Trophoblast cell (in vitro differentiated cells and primary cell): ENCODE results near the gene AQP12A.

ENCODE experiments used
- DNase-seq, 2 donors: peaks; one replicate each; pipeline ENCODE4 v3.0.0-alpha.2; 2016
- H2AFZ ChIP-seq: 2 replicates; pipeline ENCODE4 v1.6.1; 2013; ENCODE audit warnings: low read length, moderate library complexity, mild to moderate bottlenecking; ENCODE audit not compliant: insufficient read depth, poor library complexity
- H2AK5ac ChIP-seq: 2 replicates; pipeline ENCODE4 v1.6.1; 2013; ENCODE audit warnings: mild to moderate bottlenecking, low read length
- H2BK120ac ChIP-seq: 2 replicates; pipeline ENCODE4 v1.6.1; 2013; ENCODE audit warnings: low read length, mild to moderate bottlenecking, moderate library complexity; ENCODE audit not compliant: insufficient read depth, poor library complexity
- H2BK12ac ChIP-seq: 2 replicates; pipeline ENCODE4 v1.6.1; 2013; ENCODE audit warnings: mild to moderate bottlenecking, low read length, moderate library complexity
- H2BK5ac ChIP-seq: 2 replicates; pipeline ENCODE4 v1.6.1; 2013; ENCODE audit warnings: low read length, low read depth, moderate library complexity, mild to moderate bottlenecking; ENCODE audit not compliant: poor library complexity
- H3K14ac ChIP-seq: 2 replicates; pipeline ENCODE4 v1.6.1; 2013; ENCODE audit warnings: mild to moderate bottlenecking, low read length
- H3K18ac ChIP-seq: 2 replicates; pipeline ENCODE4 v1.6.1; 2013; ENCODE audit warnings: mild to moderate bottlenecking, low read length
- H3K23ac ChIP-seq: 2 replicates; pipeline ENCODE4 v1.6.1; 2013; ENCODE audit warnings: low read length
- H3K27ac ChIP-seq: 2 replicates; pipeline ENCODE4 v1.5.1; 2013; ENCODE audit warnings: low read depth, mild to moderate bottlenecking, inconsistent platforms, low read length, moderate library complexity
- H3K27me3 ChIP-seq: 2 replicates; pipeline ENCODE4 v1.6.1; 2013; ENCODE audit warnings: inconsistent platforms, mild to moderate bottlenecking, low read length, moderate library complexity; ENCODE audit not compliant: insufficient read depth
- H3K36me3 ChIP-seq, 2 experiments: 1 replicate in 1 of 2; 2 replicates in 1 of 2; pipeline ENCODE4 v1.6.1; 2013; ENCODE audit warnings: low read length in 2 of 2, mild to moderate bottlenecking in 2 of 2, moderate library complexity in 1 of 2; ENCODE audit not compliant: insufficient read depth in 2 of 2, control insufficient read depth in 1 of 2
- H3K4ac ChIP-seq: 2 replicates; pipeline ENCODE4 v1.6.1; 2013; ENCODE audit warnings: low read depth, mild to moderate bottlenecking, low read length, moderate library complexity
- H3K4me1 ChIP-seq, 2 experiments: 1 replicate in 1 of 2; 2 replicates in 1 of 2; pipeline ENCODE4 v1.6.1; 2013; ENCODE audit warnings: low read length in 2 of 2, mild to moderate bottlenecking in 2 of 2, moderate library complexity in 1 of 2; ENCODE audit not compliant: insufficient read depth in 2 of 2, control insufficient read depth in 1 of 2
- H3K4me2 ChIP-seq: 2 replicates; pipeline ENCODE4 v1.6.1; 2013; ENCODE audit warnings: inconsistent platforms, mild to moderate bottlenecking, low read length, moderate library complexity
- H3K4me3 ChIP-seq: 2 replicates; pipeline ENCODE4 v1.5.1; 2013; ENCODE audit warnings: mild to moderate bottlenecking, low read depth, low read length, inconsistent platforms
- H3K79me1 ChIP-seq: one replicate; pipeline ENCODE4 v1.6.1; 2013; ENCODE audit warnings: low read length
- H3K79me2 ChIP-seq: 2 replicates; pipeline ENCODE4 v1.6.1; 2013; ENCODE audit warnings: low read length, mild to moderate bottlenecking; ENCODE audit not compliant: control insufficient read depth, insufficient read depth, poor library complexity
- H3K9ac ChIP-seq: 2 replicates; pipeline ENCODE4 v1.6.1; 2013; ENCODE audit warnings: mild to moderate bottlenecking, low read length
- H3K9me3 ChIP-seq: 2 replicates; pipeline ENCODE4 v1.6.1; 2013; ENCODE audit warnings: low read depth, mild to moderate bottlenecking, control low read depth, inconsistent platforms, low read length; ENCODE audit not compliant: insufficient read depth
- H4K12ac ChIP-seq: 2 replicates; pipeline ENCODE4 v1.6.1; 2013; ENCODE audit warnings: low read depth, mild to moderate bottlenecking, low read length, moderate library complexity
- H4K8ac ChIP-seq: 2 replicates; pipeline ENCODE4 v1.6.1; 2013; ENCODE audit warnings: low read depth, mild to moderate bottlenecking, low read length, moderate library complexity
- H4K91ac ChIP-seq: one replicate; pipeline ENCODE4 v1.6.1; 2013; ENCODE audit warnings: low read depth, mild to moderate bottlenecking, low read length, moderate library complexity
- WGBS: extraction: QIAGEN DNeasy Blood & Tissue Kit; methylation state at CpG from one replicate; pipeline ENCODE4 v1.1.7; 2013; ENCODE audit warnings: missing lambda C conversion rate; ENCODE audit not compliant: insufficient read length, insufficient coverage; ENCODE audit errors: extremely low coverage; 5-methylcytosine and 5-hydroxymethylcytosine counted together

The AQP12A gene

DNA sequence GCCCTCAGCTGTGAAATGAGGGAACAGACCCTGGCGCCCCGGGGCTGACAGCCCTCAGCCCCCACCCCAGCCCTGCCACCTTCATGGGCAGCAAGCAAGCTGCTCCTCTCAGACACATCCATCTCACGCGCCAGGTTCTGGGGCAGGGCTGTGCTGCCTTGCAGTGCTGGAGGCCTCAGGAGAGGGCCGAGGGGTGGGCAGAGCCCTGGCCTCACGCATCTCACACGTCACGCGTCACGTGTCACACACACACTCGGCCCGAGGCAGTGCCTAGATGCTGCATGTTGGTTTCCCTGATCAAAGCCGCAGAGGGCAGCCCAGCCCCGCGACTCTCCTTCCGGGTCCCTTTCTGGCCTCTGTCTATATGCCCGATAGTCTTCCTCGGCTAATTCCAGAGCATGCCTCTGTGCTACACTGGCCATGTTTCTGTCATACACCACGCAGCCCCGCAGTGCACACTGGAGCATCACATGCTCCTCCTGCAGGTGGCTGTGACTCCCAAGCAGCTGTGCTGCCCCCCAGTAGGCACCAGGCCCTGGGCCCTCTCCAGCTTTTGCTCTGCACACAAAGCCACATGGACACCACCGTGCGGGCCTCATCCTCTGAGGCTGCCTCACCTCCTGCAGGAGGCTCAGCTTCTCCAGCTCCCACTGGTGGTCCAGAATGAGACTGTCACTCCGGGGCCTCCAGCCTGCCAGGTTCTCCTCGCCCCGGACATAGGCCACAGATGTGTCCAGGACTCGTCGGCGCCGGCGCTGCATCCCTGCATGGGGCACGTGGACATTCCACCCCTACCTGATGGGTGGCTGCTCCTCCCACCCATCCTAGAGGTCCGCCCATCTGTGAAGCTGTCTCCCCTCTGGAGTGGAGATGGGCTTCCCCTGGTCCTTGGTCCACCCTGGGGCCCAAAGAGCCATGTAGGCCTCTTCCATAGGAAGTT, 31.4 kb downstream of the AQP12A start:
- Histone ChIP-seq H4K91ac (no peak overlapping the region), H2BK120ac (no peak overlapping the region), H3K9me3 (no peaks in the 10 kb centered on the region), H3K4me3 (peak overlapping the region; percentile 33), H3K14ac (no peak overlapping the region), H3K79me1 (no peaks in the 10 kb centered on the region), H2BK12ac (no peak overlapping the region), H2AFZ (no peak overlapping the region), H3K27me3 (no peaks in the 10 kb centered on the region), H3K79me2 (no peaks in the 10 kb centered on the region), H4K8ac (no peak overlapping the region), H3K27ac (no peak overlapping the region), H3K18ac (no peak overlapping the region), H3K4me2 (no peak overlapping the region), H2BK5ac (no peak overlapping the region), H3K9ac (no peak overlapping the region), H3K4ac (no peak overlapping the region), H3K4me1 (no peaks in the 10 kb centered on the region), H3K36me3 (no peaks in the 10 kb centered on the region), H3K23ac (no peak overlapping the region), H2AK5ac (no peak overlapping the region), H4K12ac (no peak overlapping the region)
- DNase-seq: no peak
- no CpG with 5 or more reads among the region's 32 CpGs for WGBS

DNA sequence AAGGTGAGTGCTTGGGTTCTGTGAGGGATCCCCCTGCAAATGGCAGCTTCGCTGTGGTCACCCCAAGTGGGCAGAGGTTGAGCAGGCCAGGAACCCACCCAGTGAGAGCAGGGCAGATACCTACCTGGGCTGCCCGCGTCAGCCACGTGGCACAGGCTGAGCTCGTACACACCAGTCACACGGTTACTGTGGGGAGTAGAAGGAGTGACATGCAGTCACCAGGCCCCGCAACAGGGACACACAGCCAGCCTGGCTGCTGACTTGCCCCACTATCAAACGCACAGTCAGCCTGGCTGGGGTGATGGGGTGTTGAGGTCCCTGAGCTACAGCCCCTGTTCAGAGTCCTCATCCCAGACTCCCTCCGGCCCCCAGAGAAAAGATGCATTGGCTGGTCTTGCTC, 32.2 kb downstream of the AQP12A start:
- no peak overlapping the region for H3K4me3 ChIP-seq
- no peaks in the 10 kb centered on the region for H3K79me1 ChIP-seq
- no peak overlapping the region for H3K18ac ChIP-seq
- H2BK12ac ChIP-seq: no peak overlapping the region
- H3K4me1 ChIP-seq: no peaks in the 10 kb centered on the region
- peaks cover 3% of the 10 kb centered on the region for H3K9me3 ChIP-seq
- no peak for DNase-seq
- no peaks in the 10 kb centered on the region for H3K36me3 ChIP-seq
- no peak overlapping the region for H3K23ac ChIP-seq
- H3K9ac ChIP-seq: no peak overlapping the region
- H2AK5ac ChIP-seq: no peak overlapping the region
- H2BK120ac ChIP-seq: no peak overlapping the region
- H3K79me2 ChIP-seq: no peaks in the 10 kb centered on the region
- no CpG with 5 or more reads among the region's 9 CpGs for WGBS
- no peak overlapping the region for H3K4ac ChIP-seq
- H2AFZ ChIP-seq: no peak overlapping the region
- no peak overlapping the region for H4K12ac ChIP-seq
- no peak overlapping the region for H3K14ac ChIP-seq
- no peaks in the 10 kb centered on the region for H3K27me3 ChIP-seq
- H3K27ac ChIP-seq: no peak overlapping the region
- H4K91ac ChIP-seq: no peak overlapping the region
- no peak overlapping the region for H3K4me2 ChIP-seq
- H4K8ac ChIP-seq: no peak overlapping the region
- H2BK5ac ChIP-seq: no peak overlapping the region

GRCh38 chr2:240724431-240724830, 32.8 kb downstream of the AQP12A start:
- Histone ChIP-seq H2BK120ac (no peak overlapping the region), H3K14ac (no peak overlapping the region), H3K9ac (no peak overlapping the region), H3K27ac (no peak overlapping the region), H3K4me3 (no peak overlapping the region), H3K79me1 (no peaks in the 10 kb centered on the region), H2AFZ (no peak overlapping the region), H4K12ac (no peak overlapping the region), H3K36me3 (no peaks in the 10 kb centered on the region), H3K4ac (no peak overlapping the region), H4K91ac (no peak overlapping the region), H3K79me2 (no peaks in the 10 kb centered on the region), H3K4me2 (no peak overlapping the region), H3K23ac (no peak overlapping the region), H4K8ac (no peak overlapping the region), H2AK5ac (no peak overlapping the region), H2BK5ac (no peak overlapping the region), H3K18ac (no peak overlapping the region), H3K27me3 (no peaks in the 10 kb centered on the region), H3K9me3 (peaks cover 6% of the 10 kb centered on the region), H3K4me1 (no peaks in the 10 kb centered on the region), H2BK12ac (no peak overlapping the region)
- no CpG with 5 or more reads among the region's 10 CpGs for WGBS
- no peak for DNase-seq

DNA sequence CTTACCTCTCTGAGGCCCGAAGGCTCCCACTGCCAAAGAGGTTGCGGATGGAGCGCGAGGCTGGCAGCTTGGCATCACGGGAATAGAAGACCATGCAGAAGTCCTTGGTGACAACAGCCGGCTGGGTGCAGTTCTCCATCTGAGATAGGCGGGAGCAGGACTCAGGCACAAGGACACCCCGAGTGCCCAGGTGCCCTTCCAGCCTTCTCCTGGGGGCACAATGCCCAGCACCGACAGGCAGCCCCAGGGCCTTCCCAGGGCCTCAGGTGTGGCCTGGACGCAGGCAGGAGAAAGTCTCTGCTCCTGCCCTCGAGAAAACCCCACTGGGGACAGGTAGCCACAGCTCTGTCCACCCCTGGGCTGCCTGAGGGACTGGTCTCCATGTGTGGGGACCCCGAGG, 33.6 kb downstream of the AQP12A start:
- no peak overlapping the region for H3K4ac ChIP-seq
- H2BK5ac ChIP-seq: no peak overlapping the region
- H2AFZ ChIP-seq: no peak overlapping the region
- H4K8ac ChIP-seq: no peak overlapping the region
- DNase-seq: no peak
- no peaks in the 10 kb centered on the region for H3K79me2 ChIP-seq
- no peak overlapping the region for H3K9ac ChIP-seq
- no peaks in the 10 kb centered on the region for H3K4me1 ChIP-seq
- no peak overlapping the region for H3K14ac ChIP-seq
- peaks cover 6% of the 10 kb centered on the region for H3K9me3 ChIP-seq
- H4K12ac ChIP-seq: no peak overlapping the region
- no peaks in the 10 kb centered on the region for H3K27me3 ChIP-seq
- H3K4me3 ChIP-seq: no peak overlapping the region
- WGBS: no CpG with 5 or more reads among the region's 12 CpGs
- no peak overlapping the region for H2BK120ac ChIP-seq
- no peak overlapping the region for H4K91ac ChIP-seq
- no peak overlapping the region for H3K4me2 ChIP-seq
- H3K36me3 ChIP-seq: no peaks in the 10 kb centered on the region
- no peak overlapping the region for H3K23ac ChIP-seq
- H2BK12ac ChIP-seq: no peak overlapping the region
- H3K27ac ChIP-seq: no peak overlapping the region
- H3K79me1 ChIP-seq: no peaks in the 10 kb centered on the region
- no peak overlapping the region for H2AK5ac ChIP-seq
- H3K18ac ChIP-seq: no peak overlapping the region
